HL-60 (cell line): ENCODE data around the gene IFI27L1.

Experiments used
- CTCF ChIP-seq: IDR thresholded peaks from one replicate; pipeline ENCODE4 v1.5.1; 2011; ENCODE audit warnings: low read length, control low read depth, inconsistent platforms; ENCODE audit not compliant: insufficient read depth
- POLR2AphosphoS5 ChIP-seq: IDR thresholded peaks from 2 replicates; pipeline ENCODE4 v1.6.1; 2012; ENCODE audit warnings: low read depth
- SPI1 ChIP-seq: IDR thresholded peaks from 2 replicates; pipeline ENCODE4 v1.6.1; 2012; ENCODE audit warnings: low read depth, mild to moderate bottlenecking, borderline replicate concordance

GRCh38 chr14:94139421-94139820 is 58.3 kb downstream of the IFI27L1 start:
- TF ChIP-seq CTCF (no peak), SPI1 (no peak), POLR2AphosphoS5 (no peak)
